ENCODE results near the gene MACROD2.

Gene MACROD2

DNA sequence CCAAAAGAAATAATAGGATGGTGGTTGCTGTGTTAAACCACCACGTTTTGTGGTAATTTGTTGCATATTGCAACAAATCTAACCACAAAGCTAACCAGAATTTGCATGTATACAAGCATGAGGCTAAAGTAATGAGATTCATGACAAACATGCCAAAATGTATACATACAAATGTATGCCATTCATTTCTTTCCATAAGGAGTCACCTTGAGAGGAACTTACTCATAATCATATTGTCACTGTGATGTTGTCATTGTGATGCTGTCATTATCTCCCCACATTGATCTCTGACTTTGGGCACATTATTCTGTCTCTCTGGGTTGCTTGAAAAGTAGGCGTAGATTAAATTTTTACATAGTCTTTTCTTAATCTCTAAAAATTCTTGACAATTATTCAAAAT, 1228.9 kb downstream of the MACROD2 start:
- Histone ChIP-seq H3K4me1 (ENCODE audit: control insufficient read depth, insufficient read depth, low read length) (no peaks in the 10 kb centered on the region), H3K27ac (ENCODE audit: extremely low read depth, low read depth, low read length) (no peak overlapping the region), H3K36me3 (ENCODE audit: control insufficient read depth in 2 of 2, insufficient read depth in 1 of 2, low read length in 2 of 2) (no peaks in the 10 kb centered on the region), H3K9me3 (ENCODE audit: control insufficient read depth, insufficient read depth, low read depth, low read length) (no peaks in the 10 kb centered on the region), H3K4me3 (ENCODE audit: low read depth, low read length) (no peak overlapping the region)
- ChIA-PET CTCF (no interaction called here), POLR2A (no interaction called here)
- TF ChIP-seq ZNF544 (tag by site-specific recombination; IDR thresholded peaks at IDR 0.05), result no peak
- TF ChIP-seq ZNF292 (tag by site-specific recombination; IDR thresholded peaks at IDR 0.05; ENCODE audit: borderline replicate concordance, low read depth), result no peak
- no peak for TF ChIP-seq ZNF660 (tag by site-specific recombination; IDR thresholded peaks at IDR 0.05)
- TF ChIP-seq, protein P1, sequence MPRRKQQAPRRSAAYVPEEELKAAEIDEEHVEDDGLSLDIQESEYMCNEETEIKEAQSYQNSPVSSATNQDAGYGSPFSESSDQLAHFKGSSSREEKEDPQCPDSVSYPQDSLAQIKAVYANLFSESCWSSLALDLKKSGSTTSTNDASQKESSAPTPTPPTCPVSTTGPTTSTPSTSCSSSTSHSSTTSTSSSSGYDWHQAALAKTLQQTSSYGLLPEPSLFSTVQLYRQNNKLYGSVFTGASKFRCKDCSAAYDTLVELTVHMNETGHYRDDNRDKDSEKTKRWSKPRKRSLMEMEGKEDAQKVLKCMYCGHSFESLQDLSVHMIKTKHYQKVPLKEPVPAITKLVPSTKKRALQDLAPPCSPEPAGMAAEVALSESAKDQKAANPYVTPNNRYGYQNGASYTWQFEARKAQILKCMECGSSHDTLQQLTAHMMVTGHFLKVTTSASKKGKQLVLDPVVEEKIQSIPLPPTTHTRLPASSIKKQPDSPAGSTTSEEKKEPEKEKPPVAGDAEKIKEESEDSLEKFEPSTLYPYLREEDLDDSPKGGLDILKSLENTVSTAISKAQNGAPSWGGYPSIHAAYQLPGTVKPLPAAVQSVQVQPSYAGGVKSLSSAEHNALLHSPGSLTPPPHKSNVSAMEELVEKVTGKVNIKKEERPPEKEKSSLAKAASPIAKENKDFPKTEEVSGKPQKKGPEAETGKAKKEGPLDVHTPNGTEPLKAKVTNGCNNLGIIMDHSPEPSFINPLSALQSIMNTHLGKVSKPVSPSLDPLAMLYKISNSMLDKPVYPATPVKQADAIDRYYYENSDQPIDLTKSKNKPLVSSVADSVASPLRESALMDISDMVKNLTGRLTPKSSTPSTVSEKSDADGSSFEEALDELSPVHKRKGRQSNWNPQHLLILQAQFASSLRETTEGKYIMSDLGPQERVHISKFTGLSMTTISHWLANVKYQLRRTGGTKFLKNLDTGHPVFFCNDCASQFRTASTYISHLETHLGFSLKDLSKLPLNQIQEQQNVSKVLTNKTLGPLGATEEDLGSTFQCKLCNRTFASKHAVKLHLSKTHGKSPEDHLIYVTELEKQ (tag by site-specific recombination; IDR thresholded peaks at IDR 0.05; ENCODE audit: borderline replicate concordance), result no peak

DNA sequence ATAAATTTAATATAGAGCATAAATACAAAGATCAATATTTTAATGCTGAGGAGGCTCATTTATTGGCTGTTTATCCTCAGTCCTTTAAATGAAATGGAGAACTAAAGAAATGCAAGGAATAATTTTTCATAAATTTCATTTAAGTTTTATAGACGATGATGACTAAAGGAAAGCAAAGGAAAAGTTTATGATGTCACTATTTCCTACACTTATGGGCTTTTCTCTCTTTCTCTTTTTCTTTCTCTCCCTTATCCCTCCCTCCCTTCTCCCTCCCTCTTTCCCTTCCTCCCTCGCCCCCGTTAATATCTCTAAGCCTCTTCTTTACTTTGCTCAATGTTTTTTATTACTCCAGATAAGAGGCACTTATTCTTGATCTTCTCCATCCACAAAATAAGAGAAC, 1231.8 kb downstream of the MACROD2 start:
- no peak overlapping the region for H3K27ac ChIP-seq (ENCODE audit: extremely low read depth, low read depth, low read length)
- H3K4me1 ChIP-seq (ENCODE audit: control insufficient read depth, insufficient read depth, low read length), result no peaks in the 10 kb centered on the region
- H3K9me3 ChIP-seq (ENCODE audit: control insufficient read depth, insufficient read depth, low read depth, low read length), result no peaks in the 10 kb centered on the region
- no peaks in the 10 kb centered on the region for H3K36me3 ChIP-seq (ENCODE audit: control insufficient read depth in 2 of 2, insufficient read depth in 1 of 2, low read length in 2 of 2)
- no peak overlapping the region for H3K4me3 ChIP-seq (ENCODE audit: low read depth, low read length)
- TF ChIP-seq ZNF610 (tag by site-specific recombination; IDR thresholded peaks at IDR 0.05; ENCODE audit: borderline replicate concordance) (no peak), ZNF266 (tag by site-specific recombination; IDR thresholded peaks at IDR 0.05; ENCODE audit: low read depth) (no peak), ZNF335 (tag by site-specific recombination; conservative IDR thresholded peaks at IDR 0.05) (no peak), BCL11A (tag by site-specific recombination; IDR thresholded peaks at IDR 0.05; ENCODE audit: low read depth) (no peak), GLI4 (tag by site-specific recombination; IDR thresholded peaks at IDR 0.05) (no peak), ZBTB17 (tag by site-specific recombination; IDR thresholded peaks at IDR 0.05) (no peak), ZNF837 (tag by site-specific recombination; IDR thresholded peaks at IDR 0.05) (no peak), ZNF580 (tag by site-specific recombination; IDR thresholded peaks at IDR 0.05) (no peak), ZNF658 (tag by site-specific recombination; IDR thresholded peaks at IDR 0.05) (no peak), ZNF791 (tag by site-specific recombination; IDR thresholded peaks at IDR 0.05) (no peak), ZNF114 (tag by site-specific recombination; IDR thresholded peaks at IDR 0.05) (no peak), ZNF391 (tag by site-specific recombination; IDR thresholded peaks at IDR 0.05; ENCODE audit: borderline replicate concordance, low read depth) (no peak), ZNF239 (tag by site-specific recombination; IDR thresholded peaks at IDR 0.05) (no peak), ZSCAN23 (tag by site-specific recombination; IDR thresholded peaks at IDR 0.05) (no peak)
- TF ChIP-seq, protein P2, sequence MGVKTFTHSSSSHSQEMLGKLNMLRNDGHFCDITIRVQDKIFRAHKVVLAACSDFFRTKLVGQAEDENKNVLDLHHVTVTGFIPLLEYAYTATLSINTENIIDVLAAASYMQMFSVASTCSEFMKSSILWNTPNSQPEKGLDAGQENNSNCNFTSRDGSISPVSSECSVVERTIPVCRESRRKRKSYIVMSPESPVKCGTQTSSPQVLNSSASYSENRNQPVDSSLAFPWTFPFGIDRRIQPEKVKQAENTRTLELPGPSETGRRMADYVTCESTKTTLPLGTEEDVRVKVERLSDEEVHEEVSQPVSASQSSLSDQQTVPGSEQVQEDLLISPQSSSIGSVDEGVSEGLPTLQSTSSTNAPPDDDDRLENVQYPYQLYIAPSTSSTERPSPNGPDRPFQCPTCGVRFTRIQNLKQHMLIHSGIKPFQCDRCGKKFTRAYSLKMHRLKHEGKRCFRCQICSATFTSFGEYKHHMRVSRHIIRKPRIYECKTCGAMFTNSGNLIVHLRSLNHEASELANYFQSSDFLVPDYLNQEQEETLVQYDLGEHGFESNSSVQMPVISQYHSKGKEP (tag by site-specific recombination; IDR thresholded peaks at IDR 0.05), result no peak
- ChIA-PET POLR2A (interaction anchor here (0.6 kb wide), 1 partner anchor 889 kb away, joined by 3 read pairs; the partner anchor contains the start of gene FLRT3), CTCF (no interaction called here)
